Skeletal muscle satellite cell (primary cell): ENCODE measurements around the gene ZC3H13.

Experiments used
- H3K27me3 ChIP-seq: 2 replicates; pipeline ENCODE4 v1.7.0; 2013; ENCODE audit warnings: low read length; ENCODE audit not compliant: control insufficient read depth, insufficient read depth
- H3K36me3 ChIP-seq: 2 replicates; pipeline ENCODE4 v1.7.0; 2013; ENCODE audit warnings: mild to moderate bottlenecking, control low read depth, low read length; ENCODE audit not compliant: insufficient read depth
- H3K4me1 ChIP-seq: 2 replicates; pipeline ENCODE4 v1.7.0; 2013; ENCODE audit warnings: low read length; ENCODE audit not compliant: control insufficient read depth, insufficient read depth
- H3K4me2 ChIP-seq: 2 replicates; pipeline ENCODE4 v1.7.0; 2013; ENCODE audit warnings: mild to moderate bottlenecking, low read length
- H3K4me3 ChIP-seq: 2 replicates; pipeline ENCODE4 v1.7.0; 2013; ENCODE audit warnings: low read length
- H3K9ac ChIP-seq: 2 replicates; pipeline ENCODE4 v1.7.0; 2013; ENCODE audit warnings: mild to moderate bottlenecking, low read depth, low read length, moderate library complexity
- H3K9me3 ChIP-seq: replicated peaks from 2 replicates; pipeline ENCODE4 v1.7.0; 2013; ENCODE audit warnings: mild to moderate bottlenecking, control low read depth, low read length

Gene ZC3H13

DNA sequence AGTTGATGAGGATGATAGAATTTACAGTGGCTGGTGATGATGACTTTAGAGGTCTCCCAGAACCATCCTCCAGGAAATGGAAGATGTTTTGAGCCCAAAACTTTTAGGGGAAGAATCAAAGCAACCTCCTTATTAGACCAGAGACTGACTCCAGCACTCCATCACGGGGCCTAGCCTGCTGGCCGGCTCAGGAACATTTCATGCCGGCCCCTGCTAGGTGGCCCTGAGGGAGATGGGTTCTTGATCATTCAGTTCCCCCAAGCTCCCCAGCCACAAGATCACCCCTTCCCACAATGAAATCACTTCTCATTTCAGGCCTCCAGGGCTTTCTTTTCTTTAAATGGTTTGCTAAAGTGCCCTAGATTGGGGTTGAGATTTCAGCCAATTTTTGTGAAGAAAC, 121.3 kb downstream of the ZC3H13 start:
- Histone ChIP-seq H3K4me1 (no peaks in the 10 kb centered on the region), H3K9ac (no peak overlapping the region), H3K9me3 (no peaks in the 10 kb centered on the region), H3K4me3 (no peak overlapping the region), H3K4me2 (no peak overlapping the region), H3K36me3 (no peaks in the 10 kb centered on the region), H3K27me3 (peaks cover 57% of the 10 kb centered on the region)

DNA sequence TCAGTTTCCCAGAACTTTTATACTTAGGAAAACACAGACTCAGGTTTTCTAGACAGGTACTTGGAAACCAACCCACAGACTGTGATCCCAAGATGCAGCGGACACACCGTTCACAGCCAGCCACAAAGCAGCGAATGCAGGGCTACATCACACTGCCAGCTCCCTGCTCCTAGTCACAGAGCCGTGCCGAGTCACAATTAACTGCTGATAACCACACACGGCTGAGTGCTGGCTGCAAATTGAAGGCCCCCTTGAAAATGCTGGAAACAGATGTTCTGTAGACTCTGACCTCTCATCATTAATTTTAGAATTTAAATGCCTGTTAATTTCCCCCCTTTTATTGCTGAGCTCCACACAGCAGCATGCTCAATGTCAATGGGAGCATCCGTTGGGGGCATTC, 122.4 kb downstream of the ZC3H13 start:
- Histone ChIP-seq H3K9me3 (no peaks in the 10 kb centered on the region), H3K36me3 (no peaks in the 10 kb centered on the region), H3K4me1 (no peaks in the 10 kb centered on the region), H3K9ac (no peak overlapping the region), H3K4me2 (no peak overlapping the region), H3K4me3 (no peak overlapping the region), H3K27me3 (peaks cover 46% of the 10 kb centered on the region)

DNA sequence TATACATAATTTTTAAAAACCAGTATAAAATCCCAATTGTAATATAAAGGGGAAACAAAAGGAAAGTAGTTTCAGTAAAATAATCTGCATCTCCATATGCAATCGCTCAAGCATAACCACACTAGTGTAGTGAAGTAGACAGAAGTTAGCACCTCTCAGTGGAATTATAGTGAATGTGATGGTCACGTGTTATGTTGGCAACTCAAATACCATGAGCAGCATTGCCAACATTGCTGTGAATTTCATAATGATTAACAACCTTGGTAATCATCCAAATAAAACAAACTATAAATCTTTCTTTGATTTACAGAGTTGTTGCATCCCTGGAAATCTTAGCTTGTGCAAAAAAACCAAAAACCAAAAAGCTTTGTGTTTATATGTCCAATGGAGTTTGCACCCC, 123.7 kb downstream of the ZC3H13 start:
- H3K4me3 ChIP-seq: no peak overlapping the region
- H3K4me1 ChIP-seq: no peaks in the 10 kb centered on the region
- peaks cover 38% of the 10 kb centered on the region for H3K27me3 ChIP-seq
- no peaks in the 10 kb centered on the region for H3K9me3 ChIP-seq
- no peak overlapping the region for H3K9ac ChIP-seq
- H3K4me2 ChIP-seq: no peak overlapping the region
- H3K36me3 ChIP-seq: no peaks in the 10 kb centered on the region

DNA sequence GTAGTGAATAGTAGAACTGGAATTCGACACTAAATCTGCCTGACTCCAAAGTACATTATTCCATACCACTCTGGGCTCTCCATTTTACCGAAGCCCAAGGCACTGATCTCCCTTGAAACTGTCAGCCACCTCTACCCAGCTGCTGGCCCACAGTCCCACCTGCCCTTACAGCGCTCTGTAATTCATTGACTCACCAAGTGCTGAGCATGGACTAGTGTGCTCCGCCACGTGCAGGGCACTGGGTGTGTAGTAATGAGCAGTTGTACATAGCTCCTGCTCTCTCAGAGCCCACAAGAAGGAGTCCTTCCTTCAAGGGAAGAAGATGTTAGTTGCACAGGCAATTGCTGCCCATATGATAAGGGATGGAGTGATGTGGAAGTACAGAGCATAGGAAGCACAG, 124.4 kb downstream of the ZC3H13 start:
- H3K36me3 ChIP-seq: no peaks in the 10 kb centered on the region
- H3K4me3 ChIP-seq: no peak overlapping the region
- H3K4me1 ChIP-seq: no peaks in the 10 kb centered on the region
- no peak overlapping the region for H3K9ac ChIP-seq
- H3K9me3 ChIP-seq: no peaks in the 10 kb centered on the region
- H3K4me2 ChIP-seq: no peak overlapping the region
- H3K27me3 ChIP-seq: peaks cover 33% of the 10 kb centered on the region

DNA sequence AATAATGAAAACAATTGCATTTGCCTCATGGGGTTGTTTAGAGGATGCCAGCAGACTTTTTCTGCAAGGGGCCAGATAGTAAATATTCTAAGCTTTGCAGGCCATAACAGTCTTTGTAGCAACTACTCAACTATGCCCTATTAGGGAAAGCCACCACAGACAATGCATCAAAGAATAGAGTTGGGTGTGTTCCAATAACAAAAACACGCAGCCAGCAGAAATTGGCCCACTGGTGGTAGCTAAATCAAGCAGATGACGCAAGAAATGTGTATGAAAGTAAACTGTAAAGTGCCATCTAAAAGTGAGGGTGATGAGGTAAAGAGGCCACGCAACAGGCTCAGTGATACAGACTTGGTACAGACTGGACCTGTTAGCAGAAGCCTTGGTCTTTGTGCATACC, 125.8 kb downstream of the ZC3H13 start:
- Histone ChIP-seq H3K36me3 (no peaks in the 10 kb centered on the region), H3K4me1 (no peaks in the 10 kb centered on the region), H3K9me3 (no peaks in the 10 kb centered on the region), H3K4me2 (no peak overlapping the region), H3K27me3 (peaks cover 20% of the 10 kb centered on the region), H3K9ac (no peak overlapping the region), H3K4me3 (no peak overlapping the region)

DNA sequence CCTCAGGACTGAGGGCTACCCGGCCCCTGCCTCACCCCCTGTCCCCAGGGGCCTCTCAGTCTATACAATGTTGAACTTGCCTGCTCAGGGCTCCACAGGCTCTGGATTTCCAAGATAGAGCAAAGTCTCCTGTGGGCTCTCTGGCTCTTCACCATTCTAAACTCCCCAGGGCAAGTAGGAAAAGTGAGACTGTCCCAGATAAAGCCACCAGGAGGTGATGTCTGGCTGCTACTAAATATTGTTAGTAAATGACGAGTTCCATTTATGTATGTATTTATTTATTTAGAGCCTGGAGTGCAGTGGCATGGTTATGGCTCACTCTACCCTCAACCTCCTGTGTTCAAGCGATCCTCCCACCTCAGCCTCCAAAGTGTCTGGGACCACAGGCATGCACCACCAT, 127.4 kb downstream of the ZC3H13 start:
- no peak overlapping the region for H3K9ac ChIP-seq
- H3K9me3 ChIP-seq: no peaks in the 10 kb centered on the region
- H3K4me3 ChIP-seq: no peak overlapping the region
- no peaks in the 10 kb centered on the region for H3K36me3 ChIP-seq
- no peaks in the 10 kb centered on the region for H3K4me1 ChIP-seq
- peaks cover 20% of the 10 kb centered on the region for H3K27me3 ChIP-seq
- no peak overlapping the region for H3K4me2 ChIP-seq

DNA sequence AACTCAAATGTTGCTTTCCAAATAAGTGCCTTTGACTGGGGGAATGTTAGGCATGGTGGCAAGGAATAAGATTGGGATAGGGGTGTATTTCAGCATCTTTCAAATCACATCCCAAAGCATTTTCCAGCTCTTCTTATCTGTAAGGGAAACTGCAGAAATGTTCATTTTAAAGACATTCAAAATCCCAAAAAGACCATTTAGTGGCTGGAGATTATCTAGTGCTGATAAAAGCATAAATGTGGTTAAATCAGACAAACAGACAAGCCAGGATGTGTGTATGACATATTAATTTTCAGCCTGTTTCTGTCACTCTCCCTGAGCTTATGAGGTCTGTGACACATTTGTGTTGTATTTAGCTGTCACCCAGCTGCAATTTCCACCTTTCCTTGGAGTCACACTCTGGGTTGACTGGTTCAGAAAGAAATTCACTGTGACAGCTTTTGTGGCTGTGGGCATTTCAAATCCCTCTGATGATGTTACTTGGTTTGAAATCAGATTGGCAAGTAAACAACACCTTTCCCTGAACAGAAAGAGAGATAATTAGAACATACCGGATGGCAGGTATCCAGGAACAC, 131.3 kb downstream of the ZC3H13 start:
- H3K27me3 ChIP-seq: peaks cover 18% of the 10 kb centered on the region
- H3K9ac ChIP-seq: no peak overlapping the region
- no peak overlapping the region for H3K4me3 ChIP-seq
- no peaks in the 10 kb centered on the region for H3K4me1 ChIP-seq
- no peaks in the 10 kb centered on the region for H3K9me3 ChIP-seq
- H3K36me3 ChIP-seq: no peaks in the 10 kb centered on the region
- no peak overlapping the region for H3K4me2 ChIP-seq

DNA sequence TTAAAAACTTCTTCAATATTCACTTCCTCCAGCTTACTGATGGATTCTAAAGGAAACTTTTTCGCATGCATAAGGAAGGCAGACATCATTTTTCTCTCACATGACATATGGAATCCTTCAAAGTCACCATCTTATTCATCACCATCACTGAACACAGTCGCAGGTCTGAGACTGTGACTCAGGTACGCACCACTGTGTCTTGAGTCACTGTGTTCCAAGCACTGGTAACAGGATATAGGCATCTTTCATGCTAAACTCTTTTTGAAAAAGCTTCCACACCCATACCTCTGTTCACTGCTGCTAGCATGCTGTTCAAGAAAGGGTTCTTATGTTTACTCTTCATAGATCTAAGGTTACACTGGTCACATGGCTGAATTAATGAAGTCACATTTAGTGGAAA, 133.9 kb downstream of the ZC3H13 start:
- no peak overlapping the region for H3K4me3 ChIP-seq
- H3K9ac ChIP-seq: no peak overlapping the region
- H3K4me2 ChIP-seq: no peak overlapping the region
- no peaks in the 10 kb centered on the region for H3K36me3 ChIP-seq
- H3K9me3 ChIP-seq: no peaks in the 10 kb centered on the region
- peaks cover 14% of the 10 kb centered on the region for H3K27me3 ChIP-seq
- no peaks in the 10 kb centered on the region for H3K4me1 ChIP-seq

DNA sequence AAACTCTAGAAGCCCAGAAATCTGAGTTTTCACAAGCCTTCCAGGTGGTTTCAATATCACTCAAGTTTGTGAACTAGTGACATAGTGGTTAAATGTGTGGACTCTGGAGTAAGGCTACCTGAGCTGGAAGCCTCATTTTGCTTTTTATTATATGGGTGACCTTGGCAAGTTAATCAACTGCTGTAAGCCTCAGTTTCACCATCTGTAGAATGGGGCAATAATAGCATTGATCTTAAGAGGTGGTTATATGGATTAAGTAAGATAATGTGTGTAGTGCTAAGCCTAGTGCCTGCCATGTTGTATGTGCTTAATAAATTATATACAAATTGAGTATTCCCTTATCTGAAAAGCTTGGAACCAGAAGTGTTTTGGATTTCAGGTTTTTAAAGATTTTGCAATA, 135.5 kb downstream of the ZC3H13 start:
- Histone ChIP-seq H3K9me3 (no peaks in the 10 kb centered on the region), H3K4me1 (no peaks in the 10 kb centered on the region), H3K36me3 (no peaks in the 10 kb centered on the region), H3K27me3 (peaks cover 11% of the 10 kb centered on the region), H3K4me2 (no peak overlapping the region), H3K9ac (no peak overlapping the region), H3K4me3 (no peak overlapping the region)

DNA sequence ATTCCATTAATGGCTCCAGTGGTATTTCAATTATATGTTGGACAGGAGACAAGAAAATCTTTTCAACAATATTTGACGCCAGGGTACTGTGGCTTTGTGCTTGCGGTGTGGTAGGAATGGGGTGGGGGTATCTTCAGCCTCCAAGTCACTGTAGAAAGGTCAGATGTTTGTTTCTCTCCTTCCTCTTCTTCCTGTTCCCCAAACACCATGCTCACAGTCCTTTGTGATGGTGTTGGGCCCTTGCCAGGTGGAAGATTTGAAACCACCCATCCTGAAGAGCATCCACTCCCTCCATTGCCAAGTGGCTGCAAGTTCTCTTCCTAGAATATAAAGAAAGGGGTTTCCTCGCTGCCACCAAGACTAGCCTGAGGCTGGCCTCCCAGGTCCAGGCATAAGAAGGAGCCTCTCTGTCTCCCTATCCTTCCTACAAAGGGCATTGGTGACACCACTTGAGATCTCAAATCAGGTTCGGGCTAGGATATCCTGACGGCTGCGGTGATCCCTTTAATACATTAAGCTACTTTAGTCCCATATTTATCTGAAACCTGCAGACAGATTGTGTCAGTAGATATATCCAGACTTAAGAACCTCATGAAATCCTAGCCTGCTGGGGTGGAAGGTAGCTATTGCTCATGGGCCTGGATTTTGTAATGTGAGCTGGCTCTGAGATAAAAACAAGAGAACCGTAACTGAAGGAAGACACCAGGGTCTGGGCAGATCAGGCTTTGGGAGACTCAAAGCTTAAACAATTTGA, 136.7 kb downstream of the ZC3H13 start:
- Histone ChIP-seq H3K27me3 (peaks cover 7% of the 10 kb centered on the region), H3K4me1 (no peaks in the 10 kb centered on the region), H3K36me3 (no peaks in the 10 kb centered on the region), H3K4me3 (no peak overlapping the region), H3K9ac (no peak overlapping the region), H3K4me2 (no peak overlapping the region), H3K9me3 (no peaks in the 10 kb centered on the region)

DNA sequence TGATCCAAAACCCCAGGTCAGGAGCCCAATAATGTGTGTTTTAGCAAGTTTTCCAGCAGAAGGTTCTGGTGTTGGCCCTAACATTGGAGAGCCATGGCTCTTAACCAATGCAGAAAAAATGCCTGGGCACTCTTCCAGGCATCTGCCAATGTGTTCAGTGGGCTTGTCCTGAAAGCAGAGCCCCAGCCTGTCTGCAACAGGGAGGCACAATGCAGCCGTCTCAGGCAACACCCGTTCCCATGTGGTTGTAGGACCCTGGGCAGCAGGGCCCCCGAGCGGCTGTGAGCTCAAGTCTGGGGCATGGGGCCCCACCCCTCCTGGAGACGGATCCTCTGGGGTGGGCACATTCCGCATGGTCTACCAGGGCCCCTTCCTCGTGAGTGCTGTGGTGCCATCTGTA, 142.9 kb downstream of the ZC3H13 start:
- no peaks in the 10 kb centered on the region for H3K9me3 ChIP-seq
- H3K27me3 ChIP-seq: peaks cover 7% of the 10 kb centered on the region
- H3K36me3 ChIP-seq: no peaks in the 10 kb centered on the region
- no peak overlapping the region for H3K9ac ChIP-seq
- H3K4me1 ChIP-seq: no peaks in the 10 kb centered on the region
- no peak overlapping the region for H3K4me2 ChIP-seq
- H3K4me3 ChIP-seq: no peak overlapping the region

DNA sequence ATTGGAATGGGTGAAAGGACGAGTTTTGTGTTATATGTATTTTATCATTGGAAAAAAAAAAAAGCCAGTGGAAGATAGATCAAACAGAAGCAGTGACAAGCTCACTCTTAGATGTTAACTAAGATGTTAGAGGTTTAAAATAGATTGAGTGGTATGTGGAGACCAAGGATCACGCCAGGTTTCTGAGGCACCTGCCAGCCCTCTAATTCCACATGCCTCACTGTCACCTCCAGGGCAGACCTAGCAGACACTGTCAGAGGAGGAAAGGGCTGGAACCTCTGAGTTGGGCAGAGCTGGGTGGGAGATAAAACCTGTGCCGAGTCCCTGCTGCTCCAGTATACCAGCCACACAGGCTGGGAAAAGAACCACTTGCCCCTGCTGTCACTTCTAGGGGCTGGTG, 143.5 kb downstream of the ZC3H13 start:
- H3K4me2 ChIP-seq: no peak overlapping the region
- H3K27me3 ChIP-seq: peaks cover 9% of the 10 kb centered on the region
- no peak overlapping the region for H3K4me3 ChIP-seq
- no peaks in the 10 kb centered on the region for H3K36me3 ChIP-seq
- H3K9ac ChIP-seq: no peak overlapping the region
- no peaks in the 10 kb centered on the region for H3K9me3 ChIP-seq
- H3K4me1 ChIP-seq: no peaks in the 10 kb centered on the region
